OCI-LY1 (cell line): ENCODE data around the gene IL11.
A peak's percentile ranks its signal among the peaks of the same experiment; 100 is the strongest.
"Not testable (repeated sequence)": the region's sequence is repeated elsewhere in the genome, so short reads cannot be mapped to it uniquely, and the experiment has no call there.

ENCODE experiments used
- H2AFZ ChIP-seq: fragments of 200-600 bp; sonication (generic), shearing (Covaris generic); 2 replicates; pipeline ENCODE4 v1.6.0; 2014; ENCODE audit warnings: antibody characterized with exemption, mild to moderate bottlenecking, low read length
- H3F3A ChIP-seq: fragments of 200-600 bp; sonication (generic), shearing (Covaris generic); 2 replicates; pipeline ENCODE4 v1.6.0; 2014; ENCODE audit warnings: mild to moderate bottlenecking, antibody characterized with exemption, low read length, moderate library complexity; ENCODE audit not compliant: insufficient read depth
- H3K27ac ChIP-seq: fragments of 200-600 bp; sonication (generic); 2 replicates; pipeline ENCODE4 v1.5.1; 2014; ENCODE audit warnings: low read length, mixed run types, mild to moderate bottlenecking, low read depth; ENCODE audit not compliant: poor library complexity, severe bottlenecking
- H3K27me3 ChIP-seq: fragments of 200-600 bp; sonication (generic); 2 replicates; pipeline ENCODE4 v1.6.0; 2014; ENCODE audit warnings: antibody characterized with exemption, mild to moderate bottlenecking, low read length, moderate library complexity; ENCODE audit not compliant: insufficient read depth
- H3K36me3 ChIP-seq: fragments of 200-600 bp; sonication (generic); 2 replicates; pipeline ENCODE4 v1.6.1; 2014; ENCODE audit warnings: mild to moderate bottlenecking, antibody characterized with exemption, low read length, moderate library complexity, mixed read lengths; ENCODE audit not compliant: insufficient read depth
- H3K4me1 ChIP-seq: fragments of 200-600 bp; sonication (generic); 2 replicates; pipeline ENCODE4 v1.5.1; 2014; ENCODE audit warnings: mild to moderate bottlenecking, low read length, moderate library complexity; ENCODE audit not compliant: insufficient read depth, severe bottlenecking
- H3K4me2 ChIP-seq: fragments of 200-600 bp; sonication (generic), shearing (Covaris generic); 2 replicates; pipeline ENCODE4 v1.6.1; 2014; ENCODE audit warnings: low read length
- H3K4me3 ChIP-seq: fragments of 200-600 bp; sonication (generic); 2 replicates; pipeline ENCODE4 v1.5.1; 2014; ENCODE audit warnings: low read length, low read depth, mild to moderate bottlenecking, mixed read lengths; ENCODE audit not compliant: poor library complexity, severe bottlenecking
- H3K79me2 ChIP-seq: fragments of 200-600 bp; shearing (Covaris generic); 2 replicates; pipeline ENCODE4 v1.6.1; 2016; ENCODE audit warnings: mixed run types, low read length, mixed read lengths; ENCODE audit not compliant: insufficient read depth
- H3K9ac ChIP-seq: fragments of 200-600 bp; sonication (generic), shearing (Covaris generic); 2 replicates; pipeline ENCODE4 v1.6.1; 2014; ENCODE audit warnings: mild to moderate bottlenecking, low read length, mixed read lengths
- H3K9me2 ChIP-seq: fragments of 200-600 bp; sonication (generic), shearing (Covaris generic); 2 replicates; pipeline ENCODE4 v1.6.1; 2014; ENCODE audit warnings: low read depth, mild to moderate bottlenecking, low read length, mixed read lengths
- H3K9me3 ChIP-seq: fragments of 200-600 bp; shearing (Covaris generic); 2 replicates; pipeline ENCODE4 v1.6.1; 2014; ENCODE audit warnings: low read length, mixed read lengths
- H4K20me1 ChIP-seq: fragments of 200-600 bp; sonication (generic), shearing (Covaris generic); 2 replicates; pipeline ENCODE4 v1.6.0; 2016; ENCODE audit warnings: mild to moderate bottlenecking, low read length; ENCODE audit not compliant: insufficient read depth
- CTCF ChIP-seq: fragments of 200-600 bp; sonication (generic), shearing (Covaris generic); IDR thresholded peaks from 2 replicates; pipeline ENCODE4 v1.5.1; 2017; ENCODE audit warnings: mild to moderate bottlenecking, antibody characterized with exemption, low read length, moderate library complexity, mixed read lengths
- EZH2 ChIP-seq: fragments of 200-600 bp; sonication (generic), shearing (Covaris generic); IDR thresholded peaks from 2 replicates; pipeline ENCODE4 v1.8.0; 2017; ENCODE audit warnings: borderline replicate concordance, mixed run types, mild to moderate bottlenecking, antibody characterized with exemption, low read length, moderate library complexity, mixed read lengths

IL11 gene

GRCh38 chr19:55406091-55406825 lies 36.0 kb upstream of the IL11 start:
- Histone ChIP-seq H3K9ac (peak overlapping the region; percentile 99), H3K27ac (peak overlapping the region; percentile 96), H4K20me1 (no peaks in the 10 kb centered on the region), H3K4me3 (peak overlapping the region; percentile 97), H3K4me1 (peaks cover 26% of the 10 kb centered on the region), H2AFZ (no peak overlapping the region), H3K9me3 (no peaks in the 10 kb centered on the region), H3K9me2 (no peaks in the 10 kb centered on the region), H3F3A (no peaks in the 10 kb centered on the region), H3K79me2 (peaks cover 19% of the 10 kb centered on the region), H3K36me3 (peaks cover 60% of the 10 kb centered on the region), H3K4me2 (peak overlapping the region; percentile 93), H3K27me3 (no peaks in the 10 kb centered on the region)
- TF ChIP-seq CTCF (no peak), EZH2 (no peak)

DNA sequence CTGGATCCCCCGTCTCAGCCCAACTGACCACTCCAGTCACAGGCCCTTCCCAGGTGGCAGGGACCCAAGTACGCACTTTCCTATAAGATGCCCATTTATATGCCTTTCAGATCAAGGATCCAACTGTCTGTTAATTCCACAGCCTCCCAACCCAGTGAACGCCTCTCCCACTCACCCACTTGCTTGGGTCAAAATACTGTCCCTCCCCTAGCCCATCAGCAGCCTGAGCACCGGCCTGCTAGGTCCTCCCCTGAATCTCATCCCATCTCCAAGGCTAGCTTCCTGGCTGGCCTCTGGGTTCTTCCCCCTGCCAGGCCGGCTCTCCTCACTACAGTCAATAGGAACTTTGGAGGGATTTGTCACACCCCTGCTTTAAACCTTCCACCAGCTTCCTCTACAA lies 35.4 kb upstream of the IL11 start:
- Histone ChIP-seq H3K4me1 (peaks cover 26% of the 10 kb centered on the region), H3K27ac (no peak overlapping the region), H3K4me3 (peak overlapping the region; percentile 97), H3K27me3 (no peaks in the 10 kb centered on the region), H3K9me2 (no peaks in the 10 kb centered on the region), H3K9ac (peak overlapping the region; percentile 99; the same call in 1 of the 2 replicates), H3K4me2 (peak overlapping the region; percentile 93), H2AFZ (no peak overlapping the region), H3F3A (no peaks in the 10 kb centered on the region), H3K36me3 (peaks cover 65% of the 10 kb centered on the region), H3K9me3 (no peaks in the 10 kb centered on the region), H3K79me2 (peaks cover 19% of the 10 kb centered on the region), H4K20me1 (no peaks in the 10 kb centered on the region)
- TF ChIP-seq CTCF (no peak), EZH2 (no peak)

DNA sequence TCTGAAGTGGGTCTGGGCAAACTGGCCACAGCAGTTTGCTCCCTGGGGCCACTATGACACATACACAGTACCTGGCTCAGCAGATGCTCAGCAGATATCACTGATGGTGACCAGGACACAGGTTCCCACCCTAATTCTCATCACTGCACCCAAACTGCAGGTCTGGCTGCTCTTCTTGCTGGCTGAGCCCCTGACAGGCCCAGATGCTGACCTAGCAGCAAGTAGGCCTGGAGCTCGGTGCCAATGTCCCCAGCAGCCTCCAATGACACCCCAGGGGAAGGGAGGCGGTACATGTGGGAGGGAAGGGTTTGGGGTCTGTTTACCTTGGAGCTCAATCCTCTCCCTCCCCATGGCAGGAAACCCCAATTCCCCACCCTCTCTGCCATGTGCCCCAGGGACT lies 32.2 kb upstream of the IL11 start:
- Histone ChIP-seq H4K20me1 (no peaks in the 10 kb centered on the region), H3K9me2 (no peaks in the 10 kb centered on the region), H3K27ac (no peak overlapping the region), H3K4me1 (peaks cover 30% of the 10 kb centered on the region), H3K79me2 (peaks cover 19% of the 10 kb centered on the region), H3K4me3 (no peak overlapping the region), H3K9me3 (no peaks in the 10 kb centered on the region), H3K27me3 (no peaks in the 10 kb centered on the region), H2AFZ (no peak overlapping the region), H3K9ac (no peak overlapping the region), H3F3A (no peaks in the 10 kb centered on the region), H3K4me2 (no peak overlapping the region), H3K36me3 (peaks cover 65% of the 10 kb centered on the region)
- TF ChIP-seq EZH2 (no peak), CTCF (no peak)

GRCh38 chr19:55401390-55401789 lies 31.1 kb upstream of the IL11 start:
- H3K27ac ChIP-seq, H3K27me3 ChIP-seq, H4K20me1 ChIP-seq, H3F3A ChIP-seq, H2AFZ ChIP-seq, H3K79me2 ChIP-seq, H3K9me2 ChIP-seq, H3K9ac ChIP-seq, H3K9me3 ChIP-seq, H3K4me2 ChIP-seq, H3K4me3 ChIP-seq: not testable (repeated sequence)
- Histone ChIP-seq H3K4me1 (peaks cover 26% of the 10 kb centered on the region), H3K36me3 (peaks cover 55% of the 10 kb centered on the region)
